ENCODE results near the gene SPON2. TPM values are rescaled to one million over a fixed set of nuclear protein-coding genes. Genes with fewer than 3 reads are reported as not detected.

SPON2 gene
- polyA plus RNA-seq, 1 donor (not counting 4 experiments of a cell fraction or from before 2014, with no cell fraction given) = 3.3 TPM

- no peak overlapping the region for H3K9ac ChIP-seq (ENCODE audit: control insufficient read depth, extremely low read depth, insufficient read depth, low read length)
- dilution Hi-C loops (cut with MboI; ENCODE audit: extremely low pct_ligation_motif_present, low sequenced_read_pairs) = no loop called here
- no peaks in the 10 kb centered on the region for H3K9me1 ChIP-seq (ENCODE audit: control insufficient read depth, extremely low read depth, insufficient read depth, low read length)
- no peaks in the 10 kb centered on the region for H3K4me1 ChIP-seq (ENCODE audit: control insufficient read depth, extremely low read depth, insufficient read depth, low read length)
- no peak for DNase-seq (ENCODE audit: low read depth, low spot score)
- peaks cover 4% of the 10 kb centered on the region for H3K9me3 ChIP-seq (ENCODE audit: control insufficient read depth, low read depth, low read length)
- no peak overlapping the region for H3K4me3 ChIP-seq (ENCODE audit: control insufficient read depth in 2 of 3, extremely low read depth in 1 of 3, insufficient read depth in 2 of 3, low read depth in 1 of 3, low read length in 3 of 3)
- no peaks in the 10 kb centered on the region for H3K36me3 ChIP-seq (ENCODE audit: control insufficient read depth in 2 of 2, extremely low read depth in 1 of 2, insufficient read depth in 2 of 2, low read length in 2 of 2)
- H4K20me1 ChIP-seq (ENCODE audit: control insufficient read depth, extremely low read depth, insufficient read depth, low read length) = peaks cover 2% of the 10 kb centered on the region
- FAIRE-seq = no peak
- no peak overlapping the region for H2AFZ ChIP-seq (ENCODE audit: control insufficient read depth, low read length)
- no peaks in the 10 kb centered on the region for H3K79me2 ChIP-seq (ENCODE audit: control insufficient read depth, insufficient read depth, low read length)
- no peak overlapping the region for H3K4me2 ChIP-seq (ENCODE audit: control insufficient read depth, extremely low read depth, insufficient read depth, low read depth, low read length)
- peaks cover 11% of the 10 kb centered on the region for H3K27me3 ChIP-seq (ENCODE audit: control insufficient read depth, extremely low read depth, insufficient read depth, low read length)
- H3K27ac ChIP-seq (ENCODE audit: control insufficient read depth, insufficient read depth, low read length) = no peak overlapping the region
- TF ChIP-seq EZH2 (IDR thresholded peaks at IDR 0.05; ENCODE audit: low read length) = no peak
- no peak for TF ChIP-seq CTCF (optimal IDR thresholded peaks at IDR 0.05 in 1 of 3, IDR thresholded peaks at IDR 0.05 in 1 of 3, conservative IDR thresholded peaks at IDR 0.05 in 1 of 3; ENCODE audit: extremely low read depth in 1 of 3, insufficient read depth in 2 of 3, low read length in 3 of 3)
Measured at GRCh38 chr4:1155314-1155713, 17.1 kb downstream of the SPON2 start.

GRCh38 chr4:1154523-1155182 is 17.7 kb downstream of the SPON2 start:
- no peak overlapping the region for H3K9ac ChIP-seq (ENCODE audit: control insufficient read depth, extremely low read depth, insufficient read depth, low read length)
- H4K20me1 ChIP-seq (ENCODE audit: control insufficient read depth, extremely low read depth, insufficient read depth, low read length) = peaks cover 2% of the 10 kb centered on the region
- no peak overlapping the region for H2AFZ ChIP-seq (ENCODE audit: control insufficient read depth, low read length)
- peaks cover 11% of the 10 kb centered on the region for H3K27me3 ChIP-seq (ENCODE audit: control insufficient read depth, extremely low read depth, insufficient read depth, low read length)
- H3K4me2 ChIP-seq (ENCODE audit: control insufficient read depth, extremely low read depth, insufficient read depth, low read depth, low read length) = no peak overlapping the region
- dilution Hi-C loops (cut with MboI; ENCODE audit: extremely low pct_ligation_motif_present, low sequenced_read_pairs) = no loop called here
- no peak for DNase-seq (ENCODE audit: low read depth, low spot score)
- peaks cover 4% of the 10 kb centered on the region for H3K9me3 ChIP-seq (ENCODE audit: control insufficient read depth, low read depth, low read length)
- H3K4me3 ChIP-seq (ENCODE audit: control insufficient read depth in 2 of 3, extremely low read depth in 1 of 3, insufficient read depth in 2 of 3, low read depth in 1 of 3, low read length in 3 of 3) = no peak overlapping the region
- no peak for TF ChIP-seq EZH2 (IDR thresholded peaks at IDR 0.05; ENCODE audit: low read length)
- no peak for TF ChIP-seq CTCF (optimal IDR thresholded peaks at IDR 0.05 in 1 of 3, IDR thresholded peaks at IDR 0.05 in 1 of 3, conservative IDR thresholded peaks at IDR 0.05 in 1 of 3; ENCODE audit: extremely low read depth in 1 of 3, insufficient read depth in 2 of 3, low read length in 3 of 3)
- H3K4me1 ChIP-seq (ENCODE audit: control insufficient read depth, extremely low read depth, insufficient read depth, low read length) = no peaks in the 10 kb centered on the region
- H3K9me1 ChIP-seq (ENCODE audit: control insufficient read depth, extremely low read depth, insufficient read depth, low read length) = no peaks in the 10 kb centered on the region
- no peaks in the 10 kb centered on the region for H3K36me3 ChIP-seq (ENCODE audit: control insufficient read depth in 2 of 2, extremely low read depth in 1 of 2, insufficient read depth in 2 of 2, low read length in 2 of 2)
- no peaks in the 10 kb centered on the region for H3K79me2 ChIP-seq (ENCODE audit: control insufficient read depth, insufficient read depth, low read length)
- no peak overlapping the region for H3K27ac ChIP-seq (ENCODE audit: control insufficient read depth, insufficient read depth, low read length)
- no peak for FAIRE-seq

All from keratinocyte (primary cell).